Panc1 (cell line): ENCODE results near the gene GPBP1L1. TPM values are rescaled to one million over a fixed set of nuclear protein-coding genes. Genes with fewer than 3 reads are reported as not detected.

Source experiments
- ATAC-seq: fragments of 200-7000 bp; cut with Tn5 transposase; 2 replicates; pipeline ENCODE4 v1.9.1; 2020; ENCODE audit warnings: mild to moderate bottlenecking, moderate library complexity
- BruUV-seq: library from RNA; stranded (reverse); fragments of 400-500 nt; replicated peaks from 2 replicates; lab custom pipeline; 2021; lab: Mats Ljungman, UMichigan
- CTCF ChIA-PET: fragments of 300-600 bp; sonication (Branson Sonifier 250); formaldehyde crosslinking; loops from one replicate; lab custom pipeline; 2022; ENCODE audit warnings: antibody characterized with exemption; lab: Charles Lee
- POLR2A ChIA-PET: fragments of 300-600 bp; sonication (Branson Sonifier 250); formaldehyde crosslinking; loops from one replicate; lab custom pipeline; 2022; ENCODE audit warnings: antibody characterized with exemption; lab: Charles Lee
- DNase-seq: peaks from one replicate; pipeline ENCODE4 v3.0.0-alpha.2; 2010; ENCODE audit warnings: low read depth, low spot score
- H3K27ac ChIP-seq: 2 replicates; pipeline ENCODE4 v1.5.1; 2011; ENCODE audit warnings: mild to moderate bottlenecking, low read length, inconsistent platforms
- H3K27me3 ChIP-seq: fragments of 200-500 bp; sonication (Bioruptor generic); 2 replicates; pipeline ENCODE4 v1.6.0; 2014; ENCODE audit warnings: low read length, inconsistent platforms; ENCODE audit not compliant: control insufficient read depth, insufficient read depth
- H3K36me3 ChIP-seq: fragments of 200-500 bp; sonication (Bioruptor generic); 2 replicates; pipeline ENCODE4 v1.5.1; 2014; ENCODE audit warnings: inconsistent platforms, mild to moderate bottlenecking, low read length, moderate library complexity; ENCODE audit not compliant: control insufficient read depth, insufficient read depth
- H3K4me1 ChIP-seq: 2 replicates; pipeline ENCODE4 v1.5.1; 2011; ENCODE audit warnings: inconsistent platforms, mild to moderate bottlenecking, low read length, moderate library complexity; ENCODE audit not compliant: control insufficient read depth, insufficient read depth
- H3K4me3 ChIP-seq, 2 experiments: 2 replicates each; pipeline ENCODE4 v1.5.1; 2011 to 2012; ENCODE audit warnings: low read depth in 2 of 2, low read length in 2 of 2, mild to moderate bottlenecking in 2 of 2, inconsistent platforms in 1 of 2, moderate library complexity in 1 of 2
- H3K9me3 ChIP-seq: fragments of 200-500 bp; sonication (Bioruptor generic); 2 replicates; pipeline ENCODE4 v1.5.1; 2014; ENCODE audit warnings: low read depth, mild to moderate bottlenecking, inconsistent platforms, low read length, moderate library complexity; ENCODE audit not compliant: control insufficient read depth, insufficient read depth
- CTCF ChIP-seq: fragments of 450-650 bp; IDR thresholded peaks from 2 replicates; pipeline ENCODE4 v1.5.1; 2017; ENCODE audit warnings: mild to moderate bottlenecking
- POLR2AphosphoS5 ChIP-seq: IDR thresholded peaks from 2 replicates; pipeline ENCODE4 v1.6.1; 2012; ENCODE audit warnings: mild to moderate bottlenecking, low read depth, low read length, moderate library complexity
- REST ChIP-seq, 2 experiments: IDR thresholded peaks; 2 replicates each; pipeline ENCODE4 v1.6.1; 2011 to 2012; ENCODE audit warnings: low read depth in 2 of 2, control low read depth in 1 of 2, low read length in 1 of 2, mild to moderate bottlenecking in 1 of 2, moderate library complexity in 1 of 2; ENCODE audit not compliant: insufficient read depth in 1 of 2
- SIN3A ChIP-seq: IDR thresholded peaks from 2 replicates; pipeline ENCODE4 v1.6.1; 2012; ENCODE audit warnings: low read depth, mild to moderate bottlenecking, low read length, moderate library complexity, borderline replicate concordance; ENCODE audit not compliant: insufficient read depth
- TCF7L2 ChIP-seq: IDR thresholded peaks from 2 replicates; pipeline ENCODE4 v1.6.1; 2011; ENCODE audit warnings: mild to moderate bottlenecking, low read depth, low read length, inconsistent platforms
- in situ Hi-C: cut with HindIII; loops from 2 replicates; pipeline ENCODE4 v1.10.0; 2016; ENCODE audit warnings: low sequenced_read_pairs, low pct_unique_long_range_greater_than_20kb
- intact Hi-C: fragments of 100-400 bp; cut with micrococcal nuclease; formaldehyde crosslinking; loops from one replicate; pipeline ENCODE4 v1.10.0; 2022; ENCODE audit not compliant: unreplicated experiment
- total RNA-seq: library from RNA; stranded (reverse); gene quantifications from one replicate; pipeline ENCODE4 v1.2.1, GENCODE V29; 2021; ENCODE audit not compliant: unreplicated experiment

GPBP1L1 gene
- total RNA-seq, 1 experiment from 2014 or later: 130 TPM

GRCh38 chr1:45640293-45640692 is 46.0 kb downstream of the GPBP1L1 start:
- Histone ChIP-seq H3K27me3 (no peaks in the 10 kb centered on the region), H3K9me3 (no peaks in the 10 kb centered on the region), H3K36me3 (peaks cover 27% of the 10 kb centered on the region), H3K4me1 (no peaks in the 10 kb centered on the region), H3K27ac (no peak overlapping the region), H3K4me3 (no peak overlapping the region)
- ATAC-seq: no peak
- no peak for TF ChIP-seq TCF7L2
- no peak for TF ChIP-seq REST (IDR thresholded peaks at IDR 0.05; ENCODE audit: insufficient read depth in 1 of 2, low read depth in 2 of 2, low read length in 1 of 2)
- no peak for TF ChIP-seq POLR2AphosphoS5
- TF ChIP-seq SIN3A: no peak
- TF ChIP-seq CTCF: no peak
- no peak for DNase-seq
- ChIA-PET POLR2A (interaction anchor here (0.7 kb wide), 1 partner anchor 444 kb away, joined by 3 read pairs; no protein-coding TSS in a partner anchor), CTCF (no interaction called here)
- no TSS peak for BruUV-seq
- in situ Hi-C loops (no loop called here), intact Hi-C loops (no loop called here)

- no peak for DNase-seq
- Histone ChIP-seq H3K36me3 (peaks cover 49% of the 10 kb centered on the region), H3K9me3 (no peaks in the 10 kb centered on the region), H3K4me1 (no peaks in the 10 kb centered on the region), H3K27me3 (no peaks in the 10 kb centered on the region), H3K4me3 (no peak overlapping the region), H3K27ac (no peak overlapping the region)
- no TSS peak for BruUV-seq
- CTCF ChIA-PET: no interaction called here
- TF ChIP-seq CTCF (no peak), SIN3A (no peak), TCF7L2 (no peak), REST (IDR thresholded peaks at IDR 0.05; ENCODE audit: insufficient read depth in 1 of 2, low read depth in 2 of 2, low read length in 1 of 2) (no peak), POLR2AphosphoS5 (no peak)
- in situ Hi-C loops: no loop called here
- POLR2A ChIA-PET: interaction anchor here (0.5 kb wide), 1 partner anchor 45 kb away, joined by 5 read pairs; no protein-coding TSS in a partner anchor
- ATAC-seq: no peak
- intact Hi-C loops: no loop called here
Observed at GRCh38 chr1:45635211-45635610, 51.1 kb downstream of the GPBP1L1 start.
